Liver (tissue), 9 donors: Measurements from ENCODE around the gene KIF21B. TPM values are rescaled to one million over a fixed set of nuclear protein-coding genes. Genes with fewer than 3 reads are reported as not detected.

Source experiments
- DNase-seq: peaks from one replicate; pipeline ENCODE4 v3.0.0-alpha.2; 2017; ENCODE audit warnings: low spot score
- H3K27ac ChIP-seq, 2 donors: one replicate each; pipeline ENCODE4 v1.7.0; 2013; ENCODE audit warnings: inconsistent platforms in 2 of 2, low read length in 2 of 2, control low read depth in 1 of 2, low read depth in 1 of 2, mild to moderate bottlenecking in 1 of 2
- H3K27me3 ChIP-seq, 4 donors: one replicate each; pipeline versions ENCODE4 v1.6.1 to v1.7.0; 2013; ENCODE audit warnings: low read length in 3 of 4, inconsistent platforms in 1 of 4, mild to moderate bottlenecking in 1 of 4, moderate library complexity in 1 of 4; ENCODE audit not compliant: control insufficient read depth in 4 of 4, insufficient read depth in 4 of 4
- H3K36me3 ChIP-seq, 4 donors: one replicate each; pipeline versions ENCODE4 v1.6.1 to v1.7.0; 2013; ENCODE audit warnings: low read length in 3 of 4, mild to moderate bottlenecking in 3 of 4, low read depth in 1 of 4, moderate library complexity in 1 of 4; ENCODE audit not compliant: control insufficient read depth in 4 of 4, insufficient read depth in 3 of 4
- H3K4me1 ChIP-seq, 4 donors: one replicate each; pipeline versions ENCODE4 v1.6.1 to v1.7.0; 2013; ENCODE audit warnings: low read length in 3 of 4, mild to moderate bottlenecking in 3 of 4, moderate library complexity in 1 of 4; ENCODE audit not compliant: control insufficient read depth in 4 of 4, insufficient read depth in 4 of 4
- H3K4me3 ChIP-seq, 3 donors: one replicate each; pipeline versions ENCODE4 v1.6.1 to v1.7.0; 2013; ENCODE audit warnings: low read length in 3 of 3, control low read depth in 1 of 3, low read depth in 1 of 3, mild to moderate bottlenecking in 1 of 3
- H3K9ac ChIP-seq, 2 donors: one replicate each; pipeline ENCODE4 v1.7.0; 2013; ENCODE audit warnings: low read length in 2 of 2, mild to moderate bottlenecking in 2 of 2, moderate library complexity in 2 of 2, control low read depth in 1 of 2, low read depth in 1 of 2
- H3K9me3 ChIP-seq, 4 donors: one replicate each; pipeline versions ENCODE4 v1.6.1 to v1.7.0; 2013; ENCODE audit warnings: low read length in 3 of 4; ENCODE audit not compliant: control insufficient read depth in 4 of 4
- ATF3 ChIP-seq: IDR thresholded peaks from 2 replicates; pipeline ENCODE4 v1.6.1; 2016; ENCODE audit warnings: antibody characterized with exemption
- CTCF ChIP-seq: fragments of 150-350 bp; IDR thresholded peaks from 2 replicates; pipeline ENCODE4 v1.5.1; 2017; ENCODE audit warnings: improper control_type of control experiment, low read depth, low read length; ENCODE audit not compliant: missing input control
- EGR1 ChIP-seq, 2 donors: IDR thresholded peaks; 2 replicates each; pipeline ENCODE4 v1.6.1; 2016 to 2018; ENCODE audit warnings: antibody characterized with exemption in 2 of 2, low read depth in 2 of 2
- FOXA1 ChIP-seq: IDR thresholded peaks from 2 replicates; pipeline ENCODE4 v1.6.1; 2016; ENCODE audit warnings: antibody characterized with exemption
- FOXA2 ChIP-seq: IDR thresholded peaks from 2 replicates; pipeline ENCODE4 v1.6.1; 2016; ENCODE audit warnings: antibody characterized with exemption
- GABPA ChIP-seq, 2 donors: IDR thresholded peaks in 1 of 2; conservative IDR thresholded peaks in 1 of 2; 2 replicates each; pipeline ENCODE4 v1.6.1; 2016; ENCODE audit warnings: antibody characterized with exemption in 2 of 2, mild to moderate bottlenecking in 1 of 2, moderate library complexity in 1 of 2
- HNF4A ChIP-seq, 2 donors: conservative IDR thresholded peaks; 2 replicates each; pipeline ENCODE4 v1.6.1; 2016; ENCODE audit warnings: antibody characterized with exemption in 2 of 2, mild to moderate bottlenecking in 2 of 2
- HNF4G ChIP-seq: IDR thresholded peaks from 2 replicates; pipeline ENCODE4 v1.6.1; 2016; ENCODE audit warnings: antibody characterized with exemption
- JUND ChIP-seq, 2 donors: IDR thresholded peaks; 2 replicates each; pipeline ENCODE4 v1.6.1; 2016; ENCODE audit warnings: antibody characterized with exemption in 2 of 2
- MAX ChIP-seq: IDR thresholded peaks from 2 replicates; pipeline ENCODE4 v1.6.1; 2016; ENCODE audit warnings: antibody characterized with exemption
- NR2F2 ChIP-seq: IDR thresholded peaks from 2 replicates; pipeline ENCODE4 v1.6.1; 2016; ENCODE audit warnings: antibody characterized with exemption
- REST ChIP-seq: IDR thresholded peaks from 2 replicates; pipeline ENCODE4 v1.6.1; 2016; ENCODE audit warnings: antibody characterized with exemption, mild to moderate bottlenecking
- RXRA ChIP-seq, 2 donors: IDR thresholded peaks; 2 replicates each; pipeline ENCODE4 v1.6.1; 2017 to 2018; ENCODE audit warnings: antibody characterized with exemption in 2 of 2, mild to moderate bottlenecking in 1 of 2
- SP1 ChIP-seq: IDR thresholded peaks from 2 replicates; pipeline ENCODE4 v1.6.1; 2018; ENCODE audit warnings: antibody characterized with exemption, mild to moderate bottlenecking
- TAF1 ChIP-seq: conservative IDR thresholded peaks from 2 replicates; pipeline ENCODE4 v1.6.1; 2016; ENCODE audit warnings: antibody characterized with exemption, mild to moderate bottlenecking
- YY1 ChIP-seq: IDR thresholded peaks from 2 replicates; pipeline ENCODE4 v1.6.1; 2016; ENCODE audit warnings: antibody characterized with exemption, mild to moderate bottlenecking
- ZBTB33 ChIP-seq: IDR thresholded peaks from 2 replicates; pipeline ENCODE4 v1.6.1; 2016; ENCODE audit warnings: antibody characterized with exemption
- WGBS: extraction: QIAGEN DNeasy Blood & Tissue Kit; methylation state at CpG from one replicate; pipeline ENCODE4 v1.1.7; 2013; 5-methylcytosine and 5-hydroxymethylcytosine counted together
- polyA plus RNA-seq, 2 donors: library from polyadenylated mRNA; stranded (reverse) in 1 of 2; unstranded in 1 of 2; fragments of 200-250 nt in 1 of 2; fragments of >200 nt in 1 of 2; fragmentation: Nextera tagmentation in 1 of 2; extraction: Ambion mirVana in 1 of 2; gene quantifications; one replicate each; pipeline versions ENCODE4 v1.2.1 to v1.2.3, GENCODE V29; 2013 to 2015
- total RNA-seq, 2 donors: library from RNA; depleted of rRNA; stranded (reverse); fragments of >200 nt; gene quantifications; one replicate each; pipeline ENCODE4 v1.2.3, GENCODE V29; 2014
- donor health status: healthy.
- donor health status: healthy.
- donor health status: healthy.
- donor health status: healthy.
- donor health status: healthy.

The KIF21B gene
- total and polyA plus RNA-seq, 4 donors: 0.42 to 1.9 (median 1.0) TPM

GRCh38 chr1:201013031-201013485 is 10.5 kb downstream of the KIF21B start:
- no peak for DNase-seq
- H3K4me3 ChIP-seq: no peak overlapping the region
- 72% methylated on average over 4 of the region's 4 CpGs for WGBS
- H3K4me1 ChIP-seq: peaks cover 0 to 7% (median 3%) of the 10 kb centered on the region in 4 donors
- TF ChIP-seq JUND (IDR thresholded peaks at IDR 0.05) (no peak), TAF1 (no peak)
- H3K27ac ChIP-seq: no peak overlapping the region
- no peaks in the 10 kb centered on the region for H3K36me3 ChIP-seq
- H3K9ac ChIP-seq: no peak overlapping the region
- H3K27me3 ChIP-seq: no peaks in the 10 kb centered on the region
- no peaks in the 10 kb centered on the region for H3K9me3 ChIP-seq

GRCh38 chr1:201011616-201012015 is 11.9 kb downstream of the KIF21B start:
- peaks cover 0 to 3% (median 3%) of the 10 kb centered on the region in 4 donors for H3K4me1 ChIP-seq
- 75% methylated on average over 3 of the region's 3 CpGs for WGBS

GRCh38 chr1:201009962-201010645 is 13.4 kb downstream of the KIF21B start:
- no peak for DNase-seq
- Histone ChIP-seq H3K9me3 (no peaks in the 10 kb centered on the region), H3K9ac (no peak overlapping the region), H3K4me3 (no peak overlapping the region), H3K36me3 (no peaks in the 10 kb centered on the region), H3K27me3 (no peaks in the 10 kb centered on the region), H3K27ac (no peak overlapping the region), H3K4me1 (peaks cover 0 to 3% (median 0%) of the 10 kb centered on the region in 4 donors)
- WGBS: 90% methylated on average over 11 of the region's 11 CpGs
- TF ChIP-seq SP1 (no peak), HNF4A (conservative IDR thresholded peaks at IDR 0.05) (no peak), ZBTB33 (no peak), HNF4G (no peak), FOXA2 (no peak), TAF1 (no peak), RXRA (IDR thresholded peaks at IDR 0.05) (no peak), ATF3 (no peak), YY1 (no peak), JUND (IDR thresholded peaks at IDR 0.05) (no peak), REST (no peak), EGR1 (IDR thresholded peaks at IDR 0.05; ENCODE audit: low read depth in 2 of 2) (no peak), NR2F2 (no peak), MAX (no peak), CTCF (no peak), GABPA (IDR thresholded peaks at IDR 0.05 in 1 of 2, conservative IDR thresholded peaks at IDR 0.05 in 1 of 2) (no peak), FOXA1 (no peak)

More at GRCh38 chr1:201011616-201012015, 11.9 kb downstream of the KIF21B start:
- H3K36me3 ChIP-seq: no peaks in the 10 kb centered on the region
- H3K9ac ChIP-seq: no peak overlapping the region
- no peak for DNase-seq
- H3K9me3 ChIP-seq: no peaks in the 10 kb centered on the region
- H3K27me3 ChIP-seq: no peaks in the 10 kb centered on the region
- no peak overlapping the region for H3K27ac ChIP-seq
- TF ChIP-seq ATF3: no peak
- no peak for TF ChIP-seq HNF4G
- no peak overlapping the region for H3K4me3 ChIP-seq
